GM23338 (cell line): ENCODE data around the gene MBD2.
"Not testable (repeated sequence)": the region's sequence is repeated elsewhere in the genome, so short reads cannot be mapped to it uniquely, and the experiment has no call there.

Experiments used
- EZH2 ChIP-seq: fragments of 200-600 bp; sonication (generic); IDR thresholded peaks from one replicate; pipeline ENCODE4 v1.8.0; 2017; ENCODE audit warnings: antibody characterized with exemption, mild to moderate bottlenecking, low read depth; ENCODE audit not compliant: unreplicated experiment
- EZH2phosphoT487 ChIP-seq: fragments of 200-600 bp; sonication (generic); IDR thresholded peaks from one replicate; pipeline ENCODE4 v1.8.1; 2018; ENCODE audit warnings: antibody characterized with exemption; ENCODE audit not compliant: unreplicated experiment
- TF ChIP-seq, protein P1 (sequence below), 2 experiments: fragments of 200-600 bp in 1 of 2; sonication (generic) in 1 of 2; conservative IDR thresholded peaks; 2 replicates each; pipeline versions ENCODE4 v1.5.1 to v1.6.1; 2016 to 2017; ENCODE audit warnings: antibody characterized with exemption in 2 of 2, low read depth in 2 of 2, mild to moderate bottlenecking in 2 of 2, moderate library complexity in 1 of 2

DNA sequence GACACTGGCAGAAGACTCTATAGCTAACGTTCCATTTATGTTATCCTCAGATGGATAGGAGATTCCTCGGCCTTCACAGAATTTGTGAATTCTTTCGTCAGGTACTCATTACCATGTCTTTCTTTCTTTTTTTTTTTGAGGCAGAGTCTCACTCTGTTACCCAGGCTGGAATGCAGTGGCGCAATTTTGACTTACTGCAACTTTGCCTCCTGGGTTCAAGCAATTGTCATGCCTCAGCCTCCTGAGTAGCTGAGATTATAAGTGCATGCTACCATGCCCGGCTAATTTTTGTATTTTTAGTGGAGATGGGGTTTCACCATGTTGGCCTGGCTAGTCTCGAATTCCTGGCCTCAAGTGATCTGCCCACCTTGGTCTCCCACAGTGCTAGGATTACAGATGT lies 33.3 kb upstream of the MBD2 start:
- TF ChIP-seq, protein P1, sequence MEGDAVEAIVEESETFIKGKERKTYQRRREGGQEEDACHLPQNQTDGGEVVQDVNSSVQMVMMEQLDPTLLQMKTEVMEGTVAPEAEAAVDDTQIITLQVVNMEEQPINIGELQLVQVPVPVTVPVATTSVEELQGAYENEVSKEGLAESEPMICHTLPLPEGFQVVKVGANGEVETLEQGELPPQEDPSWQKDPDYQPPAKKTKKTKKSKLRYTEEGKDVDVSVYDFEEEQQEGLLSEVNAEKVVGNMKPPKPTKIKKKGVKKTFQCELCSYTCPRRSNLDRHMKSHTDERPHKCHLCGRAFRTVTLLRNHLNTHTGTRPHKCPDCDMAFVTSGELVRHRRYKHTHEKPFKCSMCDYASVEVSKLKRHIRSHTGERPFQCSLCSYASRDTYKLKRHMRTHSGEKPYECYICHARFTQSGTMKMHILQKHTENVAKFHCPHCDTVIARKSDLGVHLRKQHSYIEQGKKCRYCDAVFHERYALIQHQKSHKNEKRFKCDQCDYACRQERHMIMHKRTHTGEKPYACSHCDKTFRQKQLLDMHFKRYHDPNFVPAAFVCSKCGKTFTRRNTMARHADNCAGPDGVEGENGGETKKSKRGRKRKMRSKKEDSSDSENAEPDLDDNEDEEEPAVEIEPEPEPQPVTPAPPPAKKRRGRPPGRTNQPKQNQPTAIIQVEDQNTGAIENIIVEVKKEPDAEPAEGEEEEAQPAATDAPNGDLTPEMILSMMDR (conservative IDR thresholded peaks at IDR 0.05; ENCODE audit: low read depth in 2 of 2) = not testable (repeated sequence)
- not testable (repeated sequence) for TF ChIP-seq EZH2, EZH2phosphoT487
